Endothelial cell of coronary artery (primary cell): ENCODE measurements around the gene OR4D1. TPM values are rescaled to one million over a fixed set of nuclear protein-coding genes. Genes with fewer than 3 reads are reported as not detected.

Experiments
- total RNA-seq: library from RNA; depleted of rRNA; stranded (reverse); fragments of >200 nt; gene quantifications from 2 replicates; pipeline ENCODE4 v1.2.3, GENCODE V29; 2014

OR4D1 gene
- total RNA-seq = not detected in 2 replicates

DNA sequence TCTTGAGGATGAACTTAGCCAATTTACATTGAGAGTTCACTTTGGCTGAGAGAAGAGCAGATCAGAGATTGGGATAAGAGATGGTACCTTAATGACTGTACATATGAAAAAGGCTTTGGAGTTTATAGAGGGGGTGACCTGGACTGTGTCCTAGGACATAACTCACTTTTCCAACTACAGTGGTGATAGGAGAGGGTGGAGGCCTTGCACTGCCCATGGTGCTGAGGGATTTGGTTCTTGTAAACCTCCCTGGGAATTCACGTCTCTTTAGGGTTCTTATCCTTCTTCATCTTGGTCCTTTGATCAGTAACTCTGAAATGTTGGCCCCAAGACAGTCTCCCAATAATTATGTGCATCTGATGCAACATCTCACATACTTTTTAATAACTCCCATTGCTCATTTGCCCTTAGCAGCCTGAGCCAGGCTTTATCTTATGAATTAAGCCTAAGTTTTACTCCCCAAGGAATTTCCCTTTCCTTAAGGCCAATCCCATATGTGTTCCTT is at the start of gene OR4D1:
TSS of gene OR4D1 (plus strand) at position 455 of the 505 bp plus-strand sequence. CDS start 6,770 bp downstream, outside the sequence.

GRCh38 chr17:58166682-58167081 is 18.5 kb downstream of the OR4D1 start, which contains the start of gene OR4D2:
Gene OR4D2, plus strand, starts transcription at chr17:58166982. Its CDS starts 2,674 bp downstream, at chr17:58169656.

GRCh38 chr17:58192612-58193011 is 44.4 kb downstream of the OR4D1 start, which contains the start of gene EPX:
Gene EPX, plus strand, starts transcription at chr17:58192726. Its CDS starts 121 bp downstream, at chr17:58192847.

Other genes with a start within 250 kb of the OR4D1 start
- 5.5 and 7.1 TPM in 2 replicates for gene CUEDC1, start 193.0 kb upstream of the OR4D1 start, total RNA-seq
- gene VEZF1, start 160.1 kb upstream of the OR4D1 start, total RNA-seq = 28.8 and 32.7 TPM in 2 replicates
- 458 and 607 TPM in 2 replicates for gene SRSF1, start 141.1 kb upstream of the OR4D1 start, total RNA-seq
- 11.0 and 15.6 TPM in 2 replicates for gene DYNLL2, start 65.0 kb upstream of the OR4D1 start, total RNA-seq
- gene OR4D2, start 18.6 kb downstream of the OR4D1 start, total RNA-seq = not detected in 2 replicates
- gene EPX, start 44.3 kb downstream of the OR4D1 start, total RNA-seq = not detected in 2 replicates
- gene MKS1, start 70.9 kb downstream of the OR4D1 start, total RNA-seq = 11.2 and 13.0 TPM in 2 replicates
- gene LPO, start 90.2 kb downstream of the OR4D1 start, total RNA-seq = not detected in 2 replicates
- gene MPO, start 132.6 kb downstream of the OR4D1 start, total RNA-seq = not detected in 2 replicates
- gene TSPOAP1, start 180.4 kb downstream of the OR4D1 start, total RNA-seq = not detected in 2 replicates
- gene SUPT4H1, start 203.8 kb downstream of the OR4D1 start, total RNA-seq = 38.3 and 49.4 TPM in 2 replicates